HUDEP-2 (cell line): ENCODE data around the gene EHBP1L1.

Source experiments
- DNase-seq, 76 experiments: peaks; one replicate each; lab custom pipeline; 2025; ENCODE audit not compliant: unreplicated experiment in 76 of 76; lab: John Stamatoyannopoulos, UW

The EHBP1L1 gene

GRCh38 chr11:65545853-65546216 lies 30.0 kb upstream of the EHBP1L1 start:
- peak in 1 of 76 experiments; percentile 30 for DNase-seq

- DNase-seq, result peak in 75 of 76 experiments; percentile 30 to 98 (median 92)
These were observed 29.5 kb upstream of the EHBP1L1 start for GRCh38 chr11:65546217-65546958.

- no peak for DNase-seq
These were observed 28.3 kb upstream of the EHBP1L1 start for GRCh38 chr11:65547446-65548125.

- no peak for DNase-seq
These were observed 27.5 kb upstream of the EHBP1L1 start for GRCh38 chr11:65548395-65548794.

- no peak for DNase-seq
These were observed 26.8 kb upstream of the EHBP1L1 start for GRCh38 chr11:65549096-65549495.

GRCh38 chr11:65551572-65552387 lies 24.1 kb upstream of the EHBP1L1 start:
- peak in 56 of 76 experiments; percentile 2 to 77 (median 41) for DNase-seq

- peak in 1 of 76 experiments; percentile 12 for DNase-seq
These were observed 23.4 kb upstream of the EHBP1L1 start for GRCh38 chr11:65552388-65552951.

GRCh38 chr11:65553301-65554001 lies 22.4 kb upstream of the EHBP1L1 start:
- DNase-seq, result peak in 61 of 76 experiments; percentile 16 to 72 (median 46)

- no peak for DNase-seq
These were observed 21.6 kb upstream of the EHBP1L1 start for GRCh38 chr11:65554057-65554818.

- DNase-seq, result no peak
These were observed 20.9 kb upstream of the EHBP1L1 start for GRCh38 chr11:65554842-65555430.

GRCh38 chr11:65555693-65556231 lies 20.1 kb upstream of the EHBP1L1 start:
- DNase-seq, result peak in 40 of 76 experiments; percentile 1 to 76 (median 32)

- no peak for DNase-seq
These were observed 19.2 kb upstream of the EHBP1L1 start for GRCh38 chr11:65556470-65557279.

GRCh38 chr11:65557280-65558001 lies 18.4 kb upstream of the EHBP1L1 start:
- DNase-seq, result no peak

GRCh38 chr11:65558002-65558929 lies 17.6 kb upstream of the EHBP1L1 start, which contains the start of gene LTBP3:
Gene LTBP3, minus strand, starts transcription at chr11:65558359. Its CDS starts 400 bp downstream, at chr11:65557959.
- peak in 50 of 76 experiments; percentile 3 to 62 (median 36) for DNase-seq

GRCh38 chr11:65558930-65559509 lies 16.8 kb upstream of the EHBP1L1 start:
- DNase-seq, result no peak

- DNase-seq, result no peak
These were observed 16.3 kb upstream of the EHBP1L1 start for GRCh38 chr11:65559535-65559934.
